Smooth muscle cell (in vitro differentiated cells): ENCODE results near the gene COPS2. TPM values are rescaled to one million over a fixed set of nuclear protein-coding genes. Genes with fewer than 3 reads are reported as not detected.

Experiments
- DNase-seq: peaks from one replicate; lab custom pipeline; 2025; ENCODE audit not compliant: unreplicated experiment; lab: John Stamatoyannopoulos, UW
- H2AFZ ChIP-seq: fragments of 200-600 bp; sonication (generic); 2 replicates; pipeline ENCODE4 v1.6.0; 2016; ENCODE audit warnings: antibody characterized with exemption, low read depth, mild to moderate bottlenecking
- H3F3A ChIP-seq: fragments of 200-600 bp; sonication (generic); 2 replicates; pipeline ENCODE4 v1.6.0; 2017; ENCODE audit warnings: antibody characterized with exemption, low read depth
- H3K27ac ChIP-seq: fragments of 200-600 bp; sonication (generic); 2 replicates; pipeline ENCODE4 v1.5.1; 2016; ENCODE audit warnings: low read depth, mild to moderate bottlenecking
- H3K27me3 ChIP-seq: fragments of 200-600 bp; sonication (generic); 2 replicates; pipeline ENCODE4 v1.6.1; 2016; ENCODE audit warnings: low read depth, mild to moderate bottlenecking
- H3K36me3 ChIP-seq: fragments of 200-600 bp; sonication (generic); 2 replicates; pipeline ENCODE4 v1.5.1; 2016; ENCODE audit warnings: low read depth
- H3K4me1 ChIP-seq: fragments of 200-600 bp; sonication (generic); 2 replicates; pipeline ENCODE4 v1.5.1; 2016; ENCODE audit warnings: low read depth
- H3K4me2 ChIP-seq: fragments of 200-600 bp; sonication (generic); 2 replicates; pipeline ENCODE4 v1.6.0; 2016; ENCODE audit warnings: mild to moderate bottlenecking
- H3K4me3 ChIP-seq: fragments of 200-600 bp; sonication (generic); 2 replicates; pipeline ENCODE4 v1.5.1; 2016; ENCODE audit warnings: mild to moderate bottlenecking
- H3K79me2 ChIP-seq: fragments of 200-600 bp; sonication (generic); 2 replicates; pipeline ENCODE4 v1.6.0; 2016; ENCODE audit warnings: low read depth, mild to moderate bottlenecking
- H3K9ac ChIP-seq: fragments of 200-600 bp; sonication (generic); 2 replicates; pipeline ENCODE4 v1.6.0; 2016; ENCODE audit warnings: low read depth
- H3K9me3 ChIP-seq: fragments of 200-600 bp; sonication (generic); replicated peaks from 2 replicates; pipeline ENCODE4 v1.5.1; 2016; ENCODE audit warnings: low read depth
- H4K20me1 ChIP-seq: fragments of 200-600 bp; sonication (generic); 2 replicates; pipeline ENCODE4 v1.6.0; 2016; ENCODE audit warnings: low read depth
- whole genome bisulfite sequencing: methylation state at CpG from one replicate; pipeline ENCODE4 v1.1.7; 2016; ENCODE audit warnings: low lambda C conversion rate; 5-methylcytosine and 5-hydroxymethylcytosine counted together
- polyA plus RNA-seq: library from polyadenylated mRNA; unstranded; fragments of >200 nt; fragmentation: Nextera tagmentation; extraction: Ambion mirVana; gene quantifications from 2 replicates; pipeline ENCODE4 v1.2.1, GENCODE V29; 2016
- total RNA-seq: library from RNA; depleted of rRNA; stranded (reverse); fragments of >200 nt; gene quantifications from 2 replicates; pipeline ENCODE4 v1.2.3, GENCODE V29; 2014
- TF ChIP-seq, protein P1 (sequence below): fragments of 200-600 bp; sonication (generic); IDR thresholded peaks from 2 replicates; pipeline ENCODE4 v1.5.1; 2017; ENCODE audit warnings: borderline replicate concordance, mild to moderate bottlenecking, antibody characterized with exemption; ENCODE audit not compliant: insufficient read depth, poor library complexity, severe bottlenecking

The COPS2 gene
- total and polyA plus RNA-seq, 2 experiments from 2014 or later: 21.5 to 88.0 TPM

DNA sequence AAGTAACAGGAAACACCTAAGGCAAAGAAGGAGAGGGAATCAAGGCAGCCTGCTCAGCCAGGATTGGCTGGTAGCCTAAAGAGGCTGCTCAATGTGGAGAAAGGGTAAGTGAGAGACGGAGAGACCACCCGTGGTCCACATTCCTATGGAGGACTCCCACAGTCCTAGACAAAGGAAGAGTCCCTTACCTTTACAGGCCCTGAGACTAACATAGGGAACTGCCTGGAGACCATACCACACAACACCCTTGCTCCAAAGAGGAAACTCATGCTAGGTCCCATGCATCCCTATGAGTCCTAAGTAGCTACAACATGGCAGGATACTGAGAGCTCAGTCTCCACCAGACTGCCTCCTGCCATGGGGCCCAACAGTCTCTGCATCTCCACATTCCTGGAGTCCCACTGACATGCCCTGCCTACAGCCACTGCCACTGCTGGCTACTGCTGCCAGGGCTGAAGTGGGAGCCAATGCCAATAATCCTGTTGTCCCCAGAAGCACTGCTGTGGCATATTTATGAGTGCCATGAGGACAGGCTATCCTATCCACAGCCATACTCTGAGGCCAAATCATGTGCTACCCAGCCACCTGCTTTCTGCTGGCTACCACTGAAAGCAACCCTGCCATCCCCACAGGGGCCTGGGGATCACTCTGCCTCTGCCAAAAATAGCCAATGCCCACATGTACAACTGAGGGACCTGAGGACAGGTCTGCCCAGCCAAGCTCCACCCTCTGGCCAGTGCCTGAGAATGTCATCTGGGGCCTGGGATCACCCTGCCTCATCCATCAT, 45.0 kb downstream of the COPS2 start:
- Histone ChIP-seq H2AFZ (no peak overlapping the region), H3F3A (no peaks in the 10 kb centered on the region), H3K27ac (no peak overlapping the region), H3K4me2 (no peak overlapping the region), H3K36me3 (peaks cover 18% of the 10 kb centered on the region), H3K9me3 (peaks cover 5% of the 10 kb centered on the region), H3K4me1 (no peaks in the 10 kb centered on the region), H3K4me3 (no peak overlapping the region), H4K20me1 (no peaks in the 10 kb centered on the region), H3K9ac (no peak overlapping the region), H3K79me2 (peaks cover 27% of the 10 kb centered on the region), H3K27me3 (no peaks in the 10 kb centered on the region)
- 72% methylated on average over 2 of the region's 2 CpGs for WGBS
- TF ChIP-seq, protein P1, sequence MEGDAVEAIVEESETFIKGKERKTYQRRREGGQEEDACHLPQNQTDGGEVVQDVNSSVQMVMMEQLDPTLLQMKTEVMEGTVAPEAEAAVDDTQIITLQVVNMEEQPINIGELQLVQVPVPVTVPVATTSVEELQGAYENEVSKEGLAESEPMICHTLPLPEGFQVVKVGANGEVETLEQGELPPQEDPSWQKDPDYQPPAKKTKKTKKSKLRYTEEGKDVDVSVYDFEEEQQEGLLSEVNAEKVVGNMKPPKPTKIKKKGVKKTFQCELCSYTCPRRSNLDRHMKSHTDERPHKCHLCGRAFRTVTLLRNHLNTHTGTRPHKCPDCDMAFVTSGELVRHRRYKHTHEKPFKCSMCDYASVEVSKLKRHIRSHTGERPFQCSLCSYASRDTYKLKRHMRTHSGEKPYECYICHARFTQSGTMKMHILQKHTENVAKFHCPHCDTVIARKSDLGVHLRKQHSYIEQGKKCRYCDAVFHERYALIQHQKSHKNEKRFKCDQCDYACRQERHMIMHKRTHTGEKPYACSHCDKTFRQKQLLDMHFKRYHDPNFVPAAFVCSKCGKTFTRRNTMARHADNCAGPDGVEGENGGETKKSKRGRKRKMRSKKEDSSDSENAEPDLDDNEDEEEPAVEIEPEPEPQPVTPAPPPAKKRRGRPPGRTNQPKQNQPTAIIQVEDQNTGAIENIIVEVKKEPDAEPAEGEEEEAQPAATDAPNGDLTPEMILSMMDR: no peak
- DNase-seq: no peak

DNA sequence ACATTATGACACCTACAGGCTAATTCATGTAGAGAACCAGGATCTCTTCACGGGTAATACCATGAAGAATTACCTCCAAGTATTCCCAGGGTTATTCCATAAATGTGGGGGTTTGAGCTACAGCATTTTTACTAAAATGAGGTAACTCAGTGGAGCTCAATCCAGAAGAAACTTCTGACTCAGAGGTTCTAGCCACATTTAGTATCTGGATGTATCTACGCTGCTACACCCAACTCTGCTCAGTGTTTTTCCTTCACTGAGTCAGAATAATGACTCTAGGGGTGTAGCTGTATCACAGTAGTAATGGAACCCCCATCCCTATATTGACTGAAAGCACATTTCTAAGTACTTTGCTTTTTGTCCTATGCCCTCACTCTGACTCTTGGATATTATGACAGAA, 52.4 kb downstream of the COPS2 start:
- no peaks in the 10 kb centered on the region for H3F3A ChIP-seq
- H3K27me3 ChIP-seq: no peaks in the 10 kb centered on the region
- 66% methylated on average over 2 of the region's 2 CpGs for WGBS
- no peak overlapping the region for H3K9ac ChIP-seq
- TF ChIP-seq, protein P1: no peak
- H3K4me2 ChIP-seq: no peak overlapping the region
- no peak overlapping the region for H3K4me3 ChIP-seq
- no peaks in the 10 kb centered on the region for H3K9me3 ChIP-seq
- no peaks in the 10 kb centered on the region for H3K79me2 ChIP-seq
- no peaks in the 10 kb centered on the region for H4K20me1 ChIP-seq
- no peak overlapping the region for H2AFZ ChIP-seq
- H3K36me3 ChIP-seq: no peaks in the 10 kb centered on the region
- DNase-seq: no peak
- H3K4me1 ChIP-seq: no peaks in the 10 kb centered on the region
- no peak overlapping the region for H3K27ac ChIP-seq

DNA sequence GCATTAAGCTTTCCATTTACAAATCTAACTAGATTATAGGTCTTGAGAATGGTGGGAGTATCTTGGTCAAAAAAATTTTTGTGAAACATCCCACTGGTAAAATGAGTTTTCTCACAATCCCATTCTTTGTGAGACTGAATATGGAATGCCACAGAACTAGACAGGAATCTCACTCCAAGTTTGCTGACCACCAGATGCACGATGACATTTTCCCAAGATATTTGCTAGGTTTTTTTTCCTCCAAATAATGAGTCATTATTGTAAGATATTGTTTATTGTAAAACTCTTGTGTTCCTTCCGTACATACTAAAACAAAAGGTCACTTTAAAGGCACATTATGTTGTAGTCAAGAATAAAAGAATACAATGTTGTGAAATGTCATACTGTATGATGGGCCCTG, 53.9 kb downstream of the COPS2 start:
- 74% methylated on average over 2 of the region's 2 CpGs for WGBS
- Histone ChIP-seq H3F3A (no peaks in the 10 kb centered on the region), H3K4me3 (no peak overlapping the region), H4K20me1 (no peaks in the 10 kb centered on the region), H3K27ac (no peak overlapping the region), H3K4me2 (no peak overlapping the region), H3K4me1 (no peaks in the 10 kb centered on the region), H3K9me3 (no peaks in the 10 kb centered on the region), H3K27me3 (no peaks in the 10 kb centered on the region), H3K79me2 (no peaks in the 10 kb centered on the region), H2AFZ (no peak overlapping the region), H3K9ac (no peak overlapping the region), H3K36me3 (no peaks in the 10 kb centered on the region)
- no peak for DNase-seq
- TF ChIP-seq, protein P1: no peak
